GM12873 (cell line): ENCODE results near the gene ZNF33B.

ENCODE experiments used
- CTCF ChIP-seq: IDR thresholded peaks from 2 replicates; pipeline ENCODE4 v1.5.1; 2012; ENCODE audit warnings: low read depth, mild to moderate bottlenecking, moderate library complexity, low read length, control low read depth; ENCODE audit not compliant: insufficient read depth; ENCODE audit errors: missing control alignments

ZNF33B gene

DNA sequence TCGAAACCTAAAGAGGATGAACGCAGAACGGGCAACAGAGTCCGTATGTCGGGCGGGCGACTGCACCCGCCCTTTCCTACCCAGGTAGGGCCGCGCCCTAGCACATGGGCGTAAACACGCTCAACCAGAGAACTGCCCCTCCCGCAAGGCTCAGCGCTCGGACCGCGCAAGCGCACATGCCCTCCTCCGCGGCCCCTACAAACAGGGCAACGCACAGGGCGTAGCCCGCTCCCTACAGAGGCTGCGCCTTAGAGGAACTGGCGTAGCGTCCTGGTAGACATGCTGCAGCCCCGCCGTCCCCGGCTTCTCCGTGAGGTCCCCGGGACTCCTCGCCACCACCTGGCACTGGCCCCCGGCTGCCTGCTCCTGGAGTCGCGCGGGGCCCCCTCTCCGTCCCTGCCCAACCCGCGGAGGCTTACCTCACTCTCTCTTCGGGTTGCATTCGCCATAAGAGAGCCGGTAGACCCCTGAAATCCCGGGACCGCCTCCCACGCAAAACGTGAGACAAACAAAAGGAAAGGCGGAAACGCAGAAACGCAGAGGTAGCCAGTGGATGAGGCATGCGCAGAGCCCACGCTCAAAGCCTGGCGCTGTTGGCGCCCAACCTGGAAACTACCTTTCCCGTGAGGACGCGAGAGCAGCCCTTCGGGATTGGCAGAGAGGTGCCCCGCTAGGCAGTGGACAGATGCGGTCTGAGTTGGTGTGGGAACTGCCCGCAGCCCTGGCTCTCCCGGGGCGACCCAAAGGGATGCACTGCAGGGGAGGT lies at the start of gene ZNF33B:
ZNF33B (minus strand) TSS at position 516 of the 766 bp plus-strand sequence. CDS start 1,642 bp downstream, outside the sequence.
- TF ChIP-seq CTCF, result no peak

- TF ChIP-seq CTCF, result no peak
Observed at GRCh38 chr10:42684517-42684916, 46.1 kb upstream of the ZNF33B start.

DNA sequence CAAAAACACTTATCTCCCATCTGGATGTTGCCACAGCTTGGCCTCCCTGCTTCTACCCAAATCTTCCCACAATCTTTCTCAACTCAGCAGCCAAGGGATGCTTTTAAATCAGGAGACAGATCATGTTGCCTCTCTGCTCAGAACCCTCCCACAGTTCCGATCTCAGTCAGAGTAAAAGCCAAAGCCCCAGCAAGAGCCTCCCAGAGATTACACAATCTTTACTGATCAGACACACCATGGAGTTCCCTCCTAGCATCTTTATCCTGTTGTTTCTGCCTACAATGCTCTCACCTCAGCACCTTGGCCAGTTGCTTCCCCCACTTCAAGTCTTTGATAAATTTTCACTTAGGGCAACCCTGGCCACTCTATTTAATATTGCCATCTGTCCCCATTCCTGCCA lies 41.9 kb upstream of the ZNF33B start:
- TF ChIP-seq CTCF, result no peak

DNA sequence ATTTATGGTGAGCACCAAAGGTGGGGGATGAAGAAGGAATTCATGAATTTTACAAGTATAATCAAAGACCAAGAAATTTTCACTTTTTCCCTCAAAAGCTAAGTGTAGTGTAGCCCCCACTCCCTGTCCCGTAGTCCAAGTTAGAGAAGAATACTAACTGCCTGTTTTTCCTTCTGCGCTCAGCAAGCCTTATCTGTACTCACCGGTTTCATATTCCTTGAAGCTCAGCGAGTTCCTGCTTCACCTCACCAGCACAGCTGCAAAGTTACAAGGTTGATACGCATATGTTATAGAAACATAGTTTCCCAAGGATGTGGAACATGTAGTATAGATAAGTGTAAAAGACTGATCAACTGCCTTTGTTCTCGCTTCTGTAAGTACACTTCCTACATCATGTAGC lies 16.0 kb upstream of the ZNF33B start:
- TF ChIP-seq CTCF, result no peak

GRCh38 chr10:42652858-42653257 lies 14.5 kb upstream of the ZNF33B start:
- TF ChIP-seq CTCF, result no peak

- no peak for TF ChIP-seq CTCF
Observed at GRCh38 chr10:42650374-42650773, 12.0 kb upstream of the ZNF33B start.

DNA sequence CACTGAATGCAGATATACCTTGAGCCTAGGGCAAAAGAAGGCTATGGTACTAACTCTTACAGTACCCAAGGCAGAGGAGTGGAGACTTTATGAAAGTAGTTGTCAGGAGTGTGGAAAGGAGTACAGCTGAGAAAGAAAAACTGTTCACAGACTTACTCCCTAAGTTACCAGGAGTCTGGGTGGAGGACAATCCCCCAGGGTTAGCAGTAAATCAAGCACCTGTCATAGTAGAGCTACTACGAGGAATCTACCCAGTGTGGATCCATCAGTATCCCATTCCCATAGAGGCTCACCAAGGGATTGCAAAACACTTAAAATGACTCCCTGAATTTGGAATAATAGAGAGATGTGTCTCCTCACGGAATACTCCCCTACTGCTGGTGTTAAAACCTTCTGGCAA lies 10.1 kb upstream of the ZNF33B start:
- TF ChIP-seq CTCF, result no peak
